ENCODE measurements around the gene VIT.
A peak's percentile ranks its signal among the peaks of the same experiment; 100 is the strongest.

DNA sequence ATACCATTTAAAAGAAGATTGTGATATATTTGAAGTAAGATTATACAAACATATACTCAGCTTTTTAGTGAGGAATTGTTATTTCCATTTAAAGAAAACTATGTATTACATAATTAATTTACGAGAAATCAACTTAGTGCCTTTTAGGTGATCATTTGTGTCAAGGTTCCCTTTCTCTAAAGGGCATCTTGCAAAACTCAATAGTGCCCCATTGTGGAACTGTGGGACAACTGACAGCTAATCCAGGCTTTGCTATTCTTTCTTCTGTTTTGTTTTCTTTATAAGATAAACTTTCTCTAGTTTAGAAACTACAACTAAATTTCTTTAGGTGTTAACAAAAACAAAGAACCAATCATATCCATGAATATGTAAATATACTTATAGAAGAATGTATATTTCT lies 24.3 kb upstream of the VIT start:
- TF ChIP-seq, protein P1, sequence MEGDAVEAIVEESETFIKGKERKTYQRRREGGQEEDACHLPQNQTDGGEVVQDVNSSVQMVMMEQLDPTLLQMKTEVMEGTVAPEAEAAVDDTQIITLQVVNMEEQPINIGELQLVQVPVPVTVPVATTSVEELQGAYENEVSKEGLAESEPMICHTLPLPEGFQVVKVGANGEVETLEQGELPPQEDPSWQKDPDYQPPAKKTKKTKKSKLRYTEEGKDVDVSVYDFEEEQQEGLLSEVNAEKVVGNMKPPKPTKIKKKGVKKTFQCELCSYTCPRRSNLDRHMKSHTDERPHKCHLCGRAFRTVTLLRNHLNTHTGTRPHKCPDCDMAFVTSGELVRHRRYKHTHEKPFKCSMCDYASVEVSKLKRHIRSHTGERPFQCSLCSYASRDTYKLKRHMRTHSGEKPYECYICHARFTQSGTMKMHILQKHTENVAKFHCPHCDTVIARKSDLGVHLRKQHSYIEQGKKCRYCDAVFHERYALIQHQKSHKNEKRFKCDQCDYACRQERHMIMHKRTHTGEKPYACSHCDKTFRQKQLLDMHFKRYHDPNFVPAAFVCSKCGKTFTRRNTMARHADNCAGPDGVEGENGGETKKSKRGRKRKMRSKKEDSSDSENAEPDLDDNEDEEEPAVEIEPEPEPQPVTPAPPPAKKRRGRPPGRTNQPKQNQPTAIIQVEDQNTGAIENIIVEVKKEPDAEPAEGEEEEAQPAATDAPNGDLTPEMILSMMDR (IDR thresholded peaks at IDR 0.05; ENCODE audit: poor library complexity), result peak; percentile 60
- TF ChIP-seq EZH2 (IDR thresholded peaks at IDR 0.05; ENCODE audit: borderline replicate concordance), result no peak

Measured in hepatocyte (in vitro differentiated cells).